HG03060 (cell line): ENCODE data around the gene CDHR3.
A peak's percentile ranks its signal among the peaks of the same experiment; 100 is the strongest.

Experiments used
- ATAC-seq: cut with Tn5 transposase; IDR thresholded peaks from one replicate; pipeline ENCODE4 v1.9.1; 2021; ENCODE audit warnings: low read depth, moderate number of reproducible peaks; ENCODE audit not compliant: unreplicated experiment

Gene CDHR3

GRCh38 chr7:106047818-106048705 is 85.0 kb downstream of the CDHR3 start:
- no peak for ATAC-seq

- ATAC-seq = no peak
Measured at GRCh38 chr7:106048706-106049020, 85.6 kb downstream of the CDHR3 start.

- ATAC-seq = no peak
Measured at GRCh38 chr7:106049139-106049752, 86.2 kb downstream of the CDHR3 start.

- no peak for ATAC-seq
Measured at GRCh38 chr7:106050002-106050745, 87.1 kb downstream of the CDHR3 start.

- no peak for ATAC-seq
Measured at GRCh38 chr7:106050746-106051117, 87.7 kb downstream of the CDHR3 start.

GRCh38 chr7:106052681-106053080 is 89.6 kb downstream of the CDHR3 start:
- no peak for ATAC-seq

GRCh38 chr7:106053109-106053508 is 90.0 kb downstream of the CDHR3 start:
- no peak for ATAC-seq

- no peak for ATAC-seq
Measured at GRCh38 chr7:106054156-106054910, 91.3 kb downstream of the CDHR3 start.

GRCh38 chr7:106054971-106055532 is 92.0 kb downstream of the CDHR3 start:
- ATAC-seq = no peak

GRCh38 chr7:106056513-106057203 is 93.6 kb downstream of the CDHR3 start:
- ATAC-seq = no peak

- no peak for ATAC-seq
Measured at GRCh38 chr7:106057204-106057961, 94.3 kb downstream of the CDHR3 start.

GRCh38 chr7:106057962-106058927 is 95.2 kb downstream of the CDHR3 start:
- ATAC-seq = peak; percentile 52

- ATAC-seq = no peak
Measured at GRCh38 chr7:106058928-106059324, 95.9 kb downstream of the CDHR3 start.

GRCh38 chr7:106059556-106059955 is 96.5 kb downstream of the CDHR3 start:
- ATAC-seq = no peak

GRCh38 chr7:106060394-106060920 is 97.4 kb downstream of the CDHR3 start:
- ATAC-seq = no peak

- ATAC-seq = no peak
Measured at GRCh38 chr7:106061301-106061979, 98.4 kb downstream of the CDHR3 start.

GRCh38 chr7:106062006-106062405 is 98.9 kb downstream of the CDHR3 start:
- no peak for ATAC-seq
